ENCODE measurements around the gene ZNF791.

- no peak for TF ChIP-seq CEBPB (IDR thresholded peaks at IDR 0.05)
- TF ChIP-seq MAX (IDR thresholded peaks at IDR 0.05), result no peak
- no peak for TF ChIP-seq FOXM1 (IDR thresholded peaks at IDR 0.05; ENCODE audit: borderline replicate concordance, low read depth)
- no peak for TF ChIP-seq CREB1 (IDR thresholded peaks at IDR 0.05; ENCODE audit: low read depth)
- TF ChIP-seq RAD21 (IDR thresholded peaks at IDR 0.05; ENCODE audit: low read depth), result peak; percentile 68
- TF ChIP-seq, protein P1, sequence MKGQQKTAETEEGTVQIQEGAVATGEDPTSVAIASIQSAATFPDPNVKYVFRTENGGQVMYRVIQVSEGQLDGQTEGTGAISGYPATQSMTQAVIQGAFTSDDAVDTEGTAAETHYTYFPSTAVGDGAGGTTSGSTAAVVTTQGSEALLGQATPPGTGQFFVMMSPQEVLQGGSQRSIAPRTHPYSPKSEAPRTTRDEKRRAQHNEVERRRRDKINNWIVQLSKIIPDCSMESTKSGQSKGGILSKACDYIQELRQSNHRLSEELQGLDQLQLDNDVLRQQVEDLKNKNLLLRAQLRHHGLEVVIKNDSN (IDR thresholded peaks at IDR 0.05), result no peak
- TF ChIP-seq REST (IDR thresholded peaks at IDR 0.05; ENCODE audit: low read depth), result no peak
Observed at GRCh38 chr19:12639901-12640613, 29.3 kb downstream of the ZNF791 start.
